Glomerular visceral epithelial cell (primary cell): ENCODE measurements around the gene PXYLP1.
A peak's percentile ranks its signal among the peaks of the same experiment; 100 is the strongest.
"Not testable (repeated sequence)": the region's sequence is repeated elsewhere in the genome, so short reads cannot be mapped to it uniquely, and the experiment has no call there.

Experiments
- DNase-seq: peaks from one replicate; pipeline ENCODE4 v3.0.0-alpha.2; 2016; ENCODE audit errors: extremely low spot score

The PXYLP1 gene

GRCh38 chr3:141231101-141231951 is at the start of gene PXYLP1:
TSS of gene PXYLP1 (plus strand) at chr3:141231825. CDS start at chr3:141260176, 28,351 bp downstream.
- DNase-seq = peak; percentile 90

- DNase-seq = no peak
Observed at GRCh38 chr3:141183606-141184005, 48.0 kb upstream of the PXYLP1 start.

GRCh38 chr3:141184430-141184829 is 47.2 kb upstream of the PXYLP1 start:
- DNase-seq = no peak

GRCh38 chr3:141191097-141191749 is 40.4 kb upstream of the PXYLP1 start:
- DNase-seq = no peak

GRCh38 chr3:141192345-141192744 is 39.3 kb upstream of the PXYLP1 start:
- DNase-seq = peak; percentile 93

- DNase-seq = peak; percentile 5
Observed at GRCh38 chr3:141193066-141193830, 38.4 kb upstream of the PXYLP1 start.

- no peak for DNase-seq
Observed at GRCh38 chr3:141201122-141201521, 30.5 kb upstream of the PXYLP1 start.

- no peak for DNase-seq
Observed at GRCh38 chr3:141202682-141203081, 28.9 kb upstream of the PXYLP1 start.

- no peak for DNase-seq
Observed at GRCh38 chr3:141203866-141204265, 27.8 kb upstream of the PXYLP1 start.

GRCh38 chr3:141204343-141204742 is 27.3 kb upstream of the PXYLP1 start:
- no peak for DNase-seq

- not testable (repeated sequence) for DNase-seq
Observed at GRCh38 chr3:141211306-141211705, 20.3 kb upstream of the PXYLP1 start.

GRCh38 chr3:141212101-141212500 is 19.5 kb upstream of the PXYLP1 start:
- DNase-seq = no peak

- DNase-seq = no peak
Observed at GRCh38 chr3:141212555-141212954, 19.1 kb upstream of the PXYLP1 start.

GRCh38 chr3:141216975-141217374 is 14.7 kb upstream of the PXYLP1 start:
- no peak for DNase-seq

- DNase-seq = no peak
Observed at GRCh38 chr3:141217389-141217788, 14.2 kb upstream of the PXYLP1 start.

GRCh38 chr3:141218162-141218835 is 13.3 kb upstream of the PXYLP1 start:
- no peak for DNase-seq

GRCh38 chr3:141218926-141219325 is 12.7 kb upstream of the PXYLP1 start:
- DNase-seq = no peak

- DNase-seq = no peak
Observed at GRCh38 chr3:141223673-141224166, 7.9 kb upstream of the PXYLP1 start.

- no peak for DNase-seq
Observed at GRCh38 chr3:141225939-141226338, 5.7 kb upstream of the PXYLP1 start.

- no peak for DNase-seq
Observed at GRCh38 chr3:141227216-141227615, 4.4 kb upstream of the PXYLP1 start.

- DNase-seq = no peak
Observed at GRCh38 chr3:141227752-141228151, 3.9 kb upstream of the PXYLP1 start.

- no peak for DNase-seq
Observed at GRCh38 chr3:141228395-141228794, 3.2 kb upstream of the PXYLP1 start.
